Testis (tissue), 2 donors: ENCODE results near the gene SLFNL1.

Experiments used
- POLR2A ChIP-seq: fragments of 450-650 bp; IDR thresholded peaks from one replicate; pipeline ENCODE4 v1.6.1; 2017; ENCODE audit warnings: antibody characterized with exemption, mild to moderate bottlenecking, moderate library complexity
- TF ChIP-seq, protein P1 (sequence below), 3 experiments: fragments of 450-650 bp in 2 of 3; fragments of 200-600 bp in 1 of 3; sonication (generic) in 1 of 3; IDR thresholded peaks; one replicate each; pipeline ENCODE4 v1.5.1; 2016 to 2019; ENCODE audit warnings: antibody characterized with exemption in 3 of 3, mild to moderate bottlenecking in 2 of 3, moderate library complexity in 1 of 3

GRCh38 chr1:40997096-40997495 is 24.4 kb downstream of the SLFNL1 start:
- TF ChIP-seq, protein P1, sequence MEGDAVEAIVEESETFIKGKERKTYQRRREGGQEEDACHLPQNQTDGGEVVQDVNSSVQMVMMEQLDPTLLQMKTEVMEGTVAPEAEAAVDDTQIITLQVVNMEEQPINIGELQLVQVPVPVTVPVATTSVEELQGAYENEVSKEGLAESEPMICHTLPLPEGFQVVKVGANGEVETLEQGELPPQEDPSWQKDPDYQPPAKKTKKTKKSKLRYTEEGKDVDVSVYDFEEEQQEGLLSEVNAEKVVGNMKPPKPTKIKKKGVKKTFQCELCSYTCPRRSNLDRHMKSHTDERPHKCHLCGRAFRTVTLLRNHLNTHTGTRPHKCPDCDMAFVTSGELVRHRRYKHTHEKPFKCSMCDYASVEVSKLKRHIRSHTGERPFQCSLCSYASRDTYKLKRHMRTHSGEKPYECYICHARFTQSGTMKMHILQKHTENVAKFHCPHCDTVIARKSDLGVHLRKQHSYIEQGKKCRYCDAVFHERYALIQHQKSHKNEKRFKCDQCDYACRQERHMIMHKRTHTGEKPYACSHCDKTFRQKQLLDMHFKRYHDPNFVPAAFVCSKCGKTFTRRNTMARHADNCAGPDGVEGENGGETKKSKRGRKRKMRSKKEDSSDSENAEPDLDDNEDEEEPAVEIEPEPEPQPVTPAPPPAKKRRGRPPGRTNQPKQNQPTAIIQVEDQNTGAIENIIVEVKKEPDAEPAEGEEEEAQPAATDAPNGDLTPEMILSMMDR (IDR thresholded peaks at IDR 0.05) = no peak
- TF ChIP-seq POLR2A = no peak
